HG03064 (cell line): ENCODE results near the gene CFAP54.
A peak's percentile ranks its signal among the peaks of the same experiment; 100 is the strongest.
"Not testable (repeated sequence)": the region's sequence is repeated elsewhere in the genome, so short reads cannot be mapped to it uniquely, and the experiment has no call there.

Experiments used
- ATAC-seq: cut with Tn5 transposase; IDR thresholded peaks from one replicate; pipeline ENCODE4 v1.9.1; 2021; ENCODE audit warnings: low read depth; ENCODE audit not compliant: unreplicated experiment

The CFAP54 gene

DNA sequence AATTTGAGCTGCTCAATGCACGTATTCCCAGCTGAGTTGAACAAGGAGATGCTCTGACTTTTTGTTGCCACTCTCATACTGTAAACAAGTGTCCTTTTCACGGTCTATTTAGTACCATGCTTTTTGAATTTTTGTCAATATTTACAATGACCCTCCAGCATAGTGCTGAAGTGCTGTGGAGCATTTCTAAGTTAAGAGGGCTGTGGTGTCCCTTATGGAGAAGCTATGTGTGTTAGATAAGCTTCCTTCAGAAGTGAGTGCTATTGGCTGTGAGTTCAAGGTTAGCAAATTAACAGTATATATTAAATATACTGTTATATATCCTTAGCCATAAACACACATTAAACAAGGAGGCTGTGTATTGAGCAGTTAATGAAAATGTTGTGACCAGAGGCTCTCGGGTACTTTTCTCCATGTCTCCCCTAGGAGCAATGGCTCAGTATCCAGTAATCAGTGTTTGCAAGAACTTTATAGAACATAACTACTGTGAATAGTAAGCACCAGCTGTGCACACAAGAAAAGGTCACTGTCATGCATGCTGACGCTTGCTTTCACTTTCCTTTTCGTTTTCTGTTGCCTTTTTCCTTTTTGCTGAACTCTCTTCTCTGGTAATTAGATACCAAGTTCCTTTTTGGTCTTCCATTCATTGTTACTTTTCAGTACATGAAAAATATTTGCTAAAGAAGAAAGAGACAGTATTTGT lies 230.4 kb downstream of the CFAP54 start:
- peak; percentile 95 for ATAC-seq

DNA sequence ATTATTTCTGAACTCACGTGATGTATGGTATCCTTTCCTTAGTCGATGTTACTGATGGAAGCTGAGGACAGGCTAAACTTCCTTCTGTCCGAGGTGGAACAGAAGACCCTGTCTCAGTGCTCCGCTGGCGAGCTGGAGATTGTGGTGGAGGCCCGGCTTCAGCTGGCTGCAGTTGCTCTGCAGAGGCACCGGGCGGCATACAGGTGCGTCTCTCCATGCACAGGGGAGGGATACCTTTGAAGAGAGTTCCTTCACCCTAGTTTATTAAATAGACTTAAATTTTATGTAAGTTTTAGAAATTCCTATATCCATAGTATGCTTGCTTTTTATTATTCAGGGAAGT lies 231.0 kb downstream of the CFAP54 start:
- ATAC-seq, result peak; percentile 45

DNA sequence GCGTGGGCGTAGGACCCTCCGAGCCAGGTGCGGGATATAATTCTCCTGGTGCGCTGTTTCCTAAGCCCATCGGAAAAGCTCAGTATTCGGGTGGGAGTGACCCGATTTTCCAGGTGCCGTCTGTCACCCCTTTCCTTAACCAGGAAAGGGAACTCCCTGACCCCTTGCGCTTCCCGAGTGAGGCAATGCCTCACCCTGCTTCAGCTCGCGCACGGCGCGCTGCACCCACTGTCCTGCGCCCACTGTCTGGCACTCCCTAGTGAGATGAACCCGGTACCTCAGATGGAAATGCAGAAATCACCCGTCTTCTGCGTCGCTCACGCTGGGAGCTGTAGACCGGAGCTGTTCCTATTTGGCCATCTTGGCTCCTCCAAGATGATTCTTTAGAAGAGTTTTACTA lies 240.1 kb downstream of the CFAP54 start:
- not testable (repeated sequence) for ATAC-seq

DNA sequence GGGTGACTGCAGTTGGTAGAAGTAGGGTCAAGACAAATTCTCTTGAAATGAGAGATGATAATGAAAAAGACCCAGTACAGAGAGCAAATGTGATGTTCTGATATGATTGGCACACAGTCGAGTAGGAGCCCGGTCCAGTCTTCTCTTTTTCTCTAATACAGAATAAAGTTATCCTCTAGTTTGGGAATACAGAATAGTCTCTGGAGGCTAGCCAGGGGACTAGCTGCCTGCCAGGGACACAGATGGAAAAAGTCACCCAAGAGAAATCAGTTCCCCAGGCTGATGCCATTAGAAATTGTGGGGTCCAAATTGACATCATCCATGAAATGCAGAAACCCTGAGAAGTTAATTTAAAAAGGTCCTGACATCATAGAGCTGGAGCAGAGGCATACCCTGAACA lies 240.5 kb downstream of the CFAP54 start:
- ATAC-seq, result no peak

DNA sequence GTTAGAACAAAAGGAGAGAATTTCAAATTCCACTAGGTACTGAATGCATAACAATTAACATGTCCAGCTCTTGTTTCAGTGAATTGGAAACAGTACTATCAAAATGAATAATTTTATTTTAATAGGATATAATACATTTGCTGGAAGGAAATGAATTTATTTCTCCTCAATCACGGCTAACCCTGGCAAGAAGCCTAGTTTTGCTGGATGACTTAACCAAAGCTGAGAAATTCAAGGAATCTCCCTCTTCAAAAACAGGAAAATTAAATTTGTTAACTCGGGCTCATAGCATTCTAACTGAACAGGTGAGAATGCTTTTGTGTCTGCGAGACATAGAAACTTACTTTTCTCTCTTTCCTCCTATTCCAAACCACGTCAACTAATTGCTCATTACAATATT lies 254.2 kb downstream of the CFAP54 start:
- no peak for ATAC-seq

DNA sequence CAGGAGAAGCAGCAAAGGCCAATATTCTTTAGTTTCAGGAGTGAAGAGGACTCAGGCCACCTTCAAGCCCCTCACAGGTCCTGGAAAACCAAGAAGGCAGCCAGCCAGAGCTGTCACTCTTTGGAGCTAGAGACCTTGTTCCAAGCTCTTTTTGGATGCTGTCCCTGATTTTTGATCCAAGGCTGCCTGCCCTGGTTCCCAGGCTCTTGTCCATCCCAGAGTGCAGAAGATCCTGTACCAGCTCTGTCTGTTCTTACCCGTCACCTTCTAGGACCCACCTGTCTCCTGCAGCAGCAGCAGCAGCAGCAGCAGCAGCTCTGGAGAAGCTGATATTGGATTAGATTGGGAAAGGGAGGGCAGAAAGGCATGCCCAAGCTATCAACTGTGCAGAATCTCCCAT lies 260.6 kb downstream of the CFAP54 start:
- no peak for ATAC-seq

DNA sequence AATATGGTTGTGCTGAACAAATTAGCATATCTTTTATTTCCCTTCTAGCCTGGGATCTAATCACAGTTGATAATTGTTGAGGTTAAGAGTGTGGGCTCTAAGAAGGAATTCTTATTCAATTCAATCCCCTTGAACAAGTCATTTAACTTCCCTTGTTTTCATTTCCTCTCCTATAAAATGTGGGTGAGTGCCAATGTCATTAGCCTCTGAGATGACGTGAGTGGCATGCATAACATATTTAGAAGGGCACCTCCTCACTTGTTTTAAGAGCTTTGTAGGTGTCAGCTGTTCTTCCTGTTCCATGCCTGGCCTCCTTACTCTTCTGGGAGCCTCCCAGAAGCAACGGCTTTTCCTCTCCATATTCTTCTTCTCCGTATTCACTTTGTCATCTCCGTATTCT lies 262.2 kb downstream of the CFAP54 start:
- ATAC-seq, result no peak

DNA sequence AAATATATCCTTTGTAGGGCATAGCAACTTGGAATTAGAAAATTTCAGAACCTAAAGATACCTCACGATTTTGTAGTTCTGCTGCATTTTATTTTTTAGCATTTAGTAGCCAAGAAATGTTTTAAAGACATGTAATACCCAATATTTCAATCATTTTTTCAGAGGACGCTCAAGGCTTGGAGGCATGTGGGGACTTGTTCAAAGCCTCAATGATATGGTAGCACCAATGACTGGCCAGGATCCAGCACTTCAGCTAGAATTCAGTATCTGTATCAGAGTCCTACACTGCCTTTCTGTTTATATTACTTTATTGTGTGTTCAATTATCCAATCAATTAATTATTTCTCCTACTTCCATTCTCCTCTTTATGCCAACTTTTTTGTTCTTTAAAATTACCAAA lies 262.8 kb downstream of the CFAP54 start:
- ATAC-seq, result no peak

DNA sequence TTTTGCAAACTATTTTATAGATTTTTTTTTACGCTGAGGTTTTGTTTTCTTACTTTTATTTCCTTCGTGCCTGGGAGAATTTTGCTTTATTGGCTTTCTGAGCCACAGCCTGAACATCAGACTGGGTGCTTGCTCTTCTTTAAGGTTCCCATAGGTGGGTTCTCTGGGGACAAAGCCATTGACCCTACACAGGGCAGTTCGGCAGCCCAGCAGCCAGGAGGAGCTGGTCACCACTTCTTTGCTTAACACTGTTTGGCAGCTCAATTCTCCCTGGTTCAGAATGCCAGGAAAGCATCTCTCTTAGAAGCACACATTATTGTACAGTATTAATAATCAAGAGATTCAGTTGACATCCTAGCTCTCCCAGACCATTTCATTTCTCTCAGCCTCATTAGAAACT lies 276.9 kb downstream of the CFAP54 start:
- no peak for ATAC-seq

DNA sequence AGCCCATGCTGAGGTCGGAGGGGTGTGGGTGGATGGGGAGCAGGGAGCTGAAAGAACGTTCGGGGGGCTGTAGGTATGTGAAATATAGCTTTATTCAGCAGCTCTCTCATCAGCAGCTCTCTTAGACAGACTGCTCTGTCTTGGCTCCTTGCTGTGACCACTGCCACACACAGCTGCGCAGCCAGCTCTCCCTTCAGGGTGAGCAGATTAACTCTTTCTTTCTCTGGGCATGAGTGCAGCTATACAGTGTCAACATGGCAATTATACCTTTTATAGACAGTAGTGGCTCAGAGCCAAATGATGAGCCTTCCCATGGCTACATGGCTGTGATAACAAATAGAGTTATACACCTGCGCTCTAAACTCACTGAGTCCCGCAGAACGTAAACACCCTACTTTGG lies 280.0 kb downstream of the CFAP54 start:
- ATAC-seq, result no peak

DNA sequence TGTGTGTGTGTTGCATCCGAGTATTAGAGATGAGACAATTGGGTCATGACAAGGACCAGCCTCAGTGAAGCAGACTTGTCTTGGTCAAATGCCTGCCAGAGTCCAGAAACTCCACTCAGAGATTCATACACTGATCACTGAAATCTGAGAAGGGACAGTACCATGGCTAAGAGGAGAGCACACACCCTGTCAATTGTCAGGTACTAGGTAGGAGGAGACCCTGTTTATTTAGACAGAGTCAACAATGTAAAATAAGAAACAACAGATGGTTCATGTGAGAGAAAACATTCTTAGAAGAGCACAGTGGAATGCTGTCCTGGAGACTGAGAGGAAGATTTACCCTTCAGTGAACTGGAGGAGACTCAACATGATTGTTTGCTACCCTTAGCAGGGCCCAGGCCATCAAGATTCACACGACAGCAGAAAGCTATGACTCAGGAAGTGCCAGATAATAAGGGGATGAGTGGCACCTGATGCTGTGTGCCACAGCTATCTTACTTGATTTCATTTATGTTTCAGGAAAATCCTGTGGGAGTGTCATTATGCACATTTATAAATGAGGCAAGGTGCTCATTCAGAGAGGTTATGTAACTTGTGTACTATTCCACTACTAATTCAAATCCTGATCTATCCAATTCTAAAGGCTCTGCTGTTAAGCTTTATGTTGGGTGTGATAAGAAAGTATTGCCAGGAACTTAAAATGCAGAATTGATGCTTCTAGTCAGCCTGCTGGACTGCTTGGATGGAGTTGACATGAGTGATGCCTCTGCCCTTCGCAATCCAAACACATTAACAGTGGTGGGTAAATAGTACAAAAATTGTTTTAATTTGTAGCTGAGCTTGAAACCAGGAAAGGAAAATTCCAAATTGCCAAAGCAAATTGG lies 281.1 kb downstream of the CFAP54 start:
- ATAC-seq, result no peak

DNA sequence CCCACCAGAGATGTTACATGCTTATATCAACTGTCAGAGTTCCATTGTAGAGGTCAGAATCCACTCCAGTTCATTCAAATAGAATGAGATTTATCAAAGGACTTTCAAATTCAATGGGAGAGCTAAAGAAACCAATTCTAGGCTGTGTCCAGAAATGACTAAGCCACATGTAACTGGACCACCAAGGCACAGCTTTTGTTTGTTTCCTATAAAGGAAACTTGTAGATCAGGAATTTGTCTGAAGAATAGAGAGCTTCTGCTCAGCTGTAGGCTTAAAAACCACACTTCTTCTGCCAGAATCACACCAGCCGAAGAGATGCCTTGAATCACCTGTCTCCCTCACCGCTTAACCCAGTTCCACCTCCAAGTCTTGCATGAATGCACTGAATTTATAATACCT lies 283.7 kb downstream of the CFAP54 start:
- ATAC-seq, result no peak

DNA sequence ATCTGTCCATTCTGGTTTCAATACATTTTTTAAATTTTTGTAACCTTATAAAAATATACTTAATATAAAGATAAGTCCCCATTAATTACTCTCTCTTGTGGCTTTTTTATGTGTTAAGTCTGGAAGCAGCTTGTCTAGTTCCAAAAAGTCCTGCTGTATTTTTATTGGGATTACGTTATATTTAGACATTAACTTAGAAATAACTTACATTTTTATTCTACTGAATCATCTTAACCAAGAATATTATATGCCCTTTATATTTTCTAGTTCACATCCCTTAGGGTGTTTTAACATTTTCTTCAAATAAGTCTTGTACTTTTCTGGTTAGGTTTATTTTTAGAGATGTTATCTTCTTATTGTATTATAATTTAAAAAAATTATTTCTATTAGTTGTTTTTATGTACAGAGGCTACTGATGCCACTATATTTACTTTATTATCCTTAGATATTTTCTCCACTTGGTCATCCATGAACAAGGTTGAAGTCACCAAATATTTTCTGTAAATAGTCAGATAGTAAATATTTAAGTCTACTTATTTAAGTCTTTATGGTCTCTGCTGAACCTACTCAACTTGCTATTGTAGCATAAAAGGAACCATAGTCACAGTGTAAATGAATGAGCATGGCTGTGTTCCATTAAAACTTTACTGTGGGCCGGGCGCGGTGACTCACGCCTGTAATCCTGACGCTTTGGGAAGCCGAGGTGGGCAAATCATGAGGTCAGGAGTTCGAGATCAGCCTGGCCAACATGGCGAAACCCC lies 285.3 kb downstream of the CFAP54 start:
- no peak for ATAC-seq

DNA sequence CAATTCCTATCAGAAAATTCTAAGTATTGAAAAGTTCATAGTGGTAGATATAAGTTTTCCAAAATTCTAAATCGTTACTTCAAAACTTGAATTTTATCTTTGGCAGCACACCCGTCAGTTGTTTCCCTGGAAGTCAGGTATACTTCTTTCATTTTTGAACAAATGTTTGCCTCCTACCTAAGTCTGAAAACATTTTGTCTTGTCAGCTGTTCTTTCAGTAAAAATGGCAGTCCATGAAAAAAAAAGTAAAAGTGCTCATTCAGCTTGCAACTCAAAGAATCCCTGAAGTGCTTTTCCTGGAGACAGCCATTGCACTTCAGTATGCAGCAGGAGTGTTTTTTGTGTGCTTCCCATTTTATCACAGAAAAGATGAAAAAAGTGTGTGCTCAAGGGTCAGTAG lies 287.5 kb downstream of the CFAP54 start:
- ATAC-seq, result no peak

DNA sequence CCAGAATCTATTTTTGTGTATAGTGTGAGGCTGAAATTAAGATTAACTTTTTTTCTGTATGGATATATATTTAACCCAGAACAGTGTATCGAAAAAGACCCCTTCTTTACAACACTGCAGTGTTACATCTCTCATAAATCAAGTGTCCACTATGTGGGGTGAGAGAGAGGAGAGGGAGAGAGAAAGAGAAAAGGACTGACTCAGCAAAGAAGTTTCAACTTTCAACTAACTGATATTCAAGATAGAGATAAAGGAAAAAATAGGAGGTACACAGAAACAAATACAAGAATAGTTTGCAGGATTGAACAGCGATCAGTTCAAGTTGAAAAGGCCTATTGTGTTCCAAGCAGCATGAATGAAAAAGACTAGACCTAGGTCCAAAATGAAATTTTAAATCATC lies 291.0 kb downstream of the CFAP54 start:
- no peak for ATAC-seq

DNA sequence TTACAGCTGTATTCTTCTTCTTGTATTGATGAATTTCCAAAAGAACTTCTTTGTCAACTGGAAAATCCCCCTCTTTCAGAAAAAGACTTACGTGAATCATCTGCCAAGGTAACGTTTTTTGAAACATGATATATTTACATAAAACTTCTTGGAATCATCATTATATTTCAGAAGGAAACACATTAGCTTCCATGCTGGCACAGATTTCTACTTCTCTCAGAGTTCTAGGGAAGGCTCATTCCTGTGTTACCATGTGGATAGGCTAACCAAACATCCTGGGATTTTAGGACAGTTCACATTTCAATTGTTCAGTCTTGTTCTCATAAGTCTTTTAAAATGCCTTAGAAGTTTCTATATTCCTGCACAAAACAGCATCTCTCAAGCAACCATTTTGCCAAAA lies 297.4 kb downstream of the CFAP54 start:
- ATAC-seq, result no peak

DNA sequence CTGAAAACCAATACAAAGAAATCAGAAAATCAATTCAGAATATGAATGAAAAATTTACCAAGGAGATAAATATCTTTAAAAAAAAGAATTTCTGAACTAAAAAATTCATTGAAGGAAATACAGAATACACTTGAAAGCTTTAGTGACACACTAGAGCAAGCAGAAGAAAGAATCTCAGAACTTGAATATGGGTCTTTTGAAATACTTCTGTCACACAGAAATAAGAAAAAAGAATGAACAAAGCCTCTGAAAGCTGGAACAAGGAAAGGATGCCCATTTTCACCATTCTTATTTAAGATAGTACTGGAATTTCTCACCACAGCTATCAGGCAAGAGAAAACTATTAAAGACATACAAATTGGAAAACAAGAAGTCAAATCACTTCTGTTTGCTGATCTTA lies 314.6 kb downstream of the CFAP54 start:
- ATAC-seq, result no peak

DNA sequence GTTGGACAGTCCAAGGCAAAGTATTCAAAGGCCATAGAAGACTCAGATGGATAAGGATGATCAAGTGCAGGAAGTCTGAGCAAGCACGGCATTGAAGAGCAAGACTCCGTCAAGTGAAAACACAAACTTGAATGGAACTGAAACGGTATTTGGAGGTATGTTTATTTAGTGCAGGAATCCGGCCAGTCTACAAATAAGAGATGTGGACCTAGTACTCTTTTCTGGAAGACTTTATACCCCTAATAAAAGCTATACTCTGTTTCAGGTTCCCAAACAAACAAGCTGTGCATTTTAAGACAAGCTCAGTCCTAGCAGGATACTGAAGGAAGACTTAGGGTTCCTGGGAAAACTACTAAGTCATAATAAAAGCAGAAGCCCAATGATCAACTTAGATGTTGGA lies 316.9 kb downstream of the CFAP54 start:
- ATAC-seq, result no peak

DNA sequence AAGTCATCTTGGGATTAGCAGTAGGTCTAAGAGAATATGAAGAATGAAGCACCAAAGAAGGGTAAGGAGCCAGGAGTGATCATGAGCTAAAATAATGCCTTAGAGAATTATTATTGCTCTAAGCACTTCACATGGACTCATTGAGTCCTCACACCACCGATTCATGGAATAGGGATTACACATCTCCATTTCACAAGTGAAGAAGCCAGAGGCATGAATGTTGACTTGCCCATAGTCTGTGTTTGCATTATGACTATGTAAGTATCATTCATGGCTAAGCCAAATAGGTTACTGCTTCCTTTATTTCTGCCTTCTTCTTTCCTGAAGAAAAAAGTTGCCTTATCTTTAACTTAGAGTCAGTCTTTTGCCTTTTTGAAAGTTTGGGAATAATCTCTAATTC lies 318.4 kb downstream of the CFAP54 start:
- ATAC-seq, result no peak

DNA sequence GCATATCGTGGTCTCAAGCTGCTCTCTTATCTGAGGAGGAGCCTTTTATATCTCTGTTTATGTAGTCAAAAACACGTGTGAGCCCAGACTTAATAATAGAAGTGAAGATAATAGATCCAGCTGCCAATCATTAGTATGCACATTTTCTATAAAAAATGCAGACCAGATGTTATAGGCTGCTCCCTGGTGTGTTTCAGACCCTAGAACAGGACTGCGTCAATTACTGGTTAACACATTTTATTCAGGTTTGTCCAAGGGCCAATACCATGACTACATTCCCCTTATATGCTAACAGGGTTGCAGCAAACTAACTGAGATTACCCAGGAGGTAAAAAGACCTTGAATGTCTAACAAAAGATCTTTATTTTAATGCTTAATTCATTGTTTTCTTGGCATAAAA lies 319.2 kb downstream of the CFAP54 start:
- no peak for ATAC-seq

DNA sequence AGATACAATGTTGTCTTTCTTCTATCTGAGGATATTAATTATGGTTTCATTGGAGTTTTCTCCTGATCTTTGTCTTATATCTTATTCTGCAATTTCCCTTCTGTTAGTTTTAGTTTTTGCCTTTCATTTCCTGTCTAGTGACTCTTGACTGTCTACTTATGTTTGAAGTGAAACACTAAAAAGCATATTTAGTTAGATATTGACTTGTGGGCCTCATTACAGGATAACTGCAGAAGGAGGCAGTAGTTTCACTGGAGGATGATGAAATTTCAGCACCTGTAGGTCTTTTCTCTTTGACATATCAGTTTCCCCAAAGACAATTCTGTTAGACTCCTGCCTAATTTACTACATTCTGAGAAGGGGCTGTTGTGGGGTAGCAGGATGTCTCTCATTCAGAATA lies 320.1 kb downstream of the CFAP54 start:
- no peak for ATAC-seq

DNA sequence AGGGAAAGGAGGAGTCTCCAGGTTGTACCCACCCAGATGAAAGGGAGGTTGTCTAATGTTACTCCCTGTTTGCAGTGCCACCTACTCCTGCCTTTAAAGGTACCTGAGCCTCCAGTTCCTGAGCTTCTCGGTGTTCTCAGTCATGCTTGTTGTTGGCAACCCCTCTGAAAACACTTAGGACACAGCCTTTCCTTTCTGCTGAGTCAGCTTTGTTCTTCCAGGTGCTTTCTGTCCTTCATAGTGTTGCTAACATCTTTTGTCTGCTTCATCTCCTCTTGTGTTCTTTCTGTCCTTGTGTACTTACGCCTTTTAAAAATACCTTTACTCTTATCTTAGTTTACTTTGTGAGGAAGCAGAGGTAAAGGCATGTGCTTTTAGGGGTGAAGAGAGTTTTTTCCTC lies 320.7 kb downstream of the CFAP54 start:
- ATAC-seq, result no peak
